Smooth muscle cell (in vitro differentiated cells): ENCODE results near the gene MBP. TPM values are rescaled to one million over a fixed set of nuclear protein-coding genes. Genes with fewer than 3 reads are reported as not detected.
"Not testable (repeated sequence)": the region's sequence is repeated elsewhere in the genome, so short reads cannot be mapped to it uniquely, and the experiment has no call there.

Source experiments
- DNase-seq: peaks from one replicate; lab custom pipeline; 2025; ENCODE audit not compliant: unreplicated experiment; lab: John Stamatoyannopoulos, UW
- H2AFZ ChIP-seq: fragments of 200-600 bp; sonication (generic); 2 replicates; pipeline ENCODE4 v1.6.0; 2016; ENCODE audit warnings: antibody characterized with exemption, low read depth, mild to moderate bottlenecking
- H3F3A ChIP-seq: fragments of 200-600 bp; sonication (generic); 2 replicates; pipeline ENCODE4 v1.6.0; 2017; ENCODE audit warnings: antibody characterized with exemption, low read depth
- H3K27ac ChIP-seq: fragments of 200-600 bp; sonication (generic); 2 replicates; pipeline ENCODE4 v1.5.1; 2016; ENCODE audit warnings: low read depth, mild to moderate bottlenecking
- H3K27me3 ChIP-seq: fragments of 200-600 bp; sonication (generic); 2 replicates; pipeline ENCODE4 v1.6.1; 2016; ENCODE audit warnings: low read depth, mild to moderate bottlenecking
- H3K36me3 ChIP-seq: fragments of 200-600 bp; sonication (generic); 2 replicates; pipeline ENCODE4 v1.5.1; 2016; ENCODE audit warnings: low read depth
- H3K4me1 ChIP-seq: fragments of 200-600 bp; sonication (generic); 2 replicates; pipeline ENCODE4 v1.5.1; 2016; ENCODE audit warnings: low read depth
- H3K4me2 ChIP-seq: fragments of 200-600 bp; sonication (generic); 2 replicates; pipeline ENCODE4 v1.6.0; 2016; ENCODE audit warnings: mild to moderate bottlenecking
- H3K4me3 ChIP-seq: fragments of 200-600 bp; sonication (generic); 2 replicates; pipeline ENCODE4 v1.5.1; 2016; ENCODE audit warnings: mild to moderate bottlenecking
- H3K79me2 ChIP-seq: fragments of 200-600 bp; sonication (generic); 2 replicates; pipeline ENCODE4 v1.6.0; 2016; ENCODE audit warnings: low read depth, mild to moderate bottlenecking
- H3K9ac ChIP-seq: fragments of 200-600 bp; sonication (generic); 2 replicates; pipeline ENCODE4 v1.6.0; 2016; ENCODE audit warnings: low read depth
- H3K9me3 ChIP-seq: fragments of 200-600 bp; sonication (generic); replicated peaks from 2 replicates; pipeline ENCODE4 v1.5.1; 2016; ENCODE audit warnings: low read depth
- H4K20me1 ChIP-seq: fragments of 200-600 bp; sonication (generic); 2 replicates; pipeline ENCODE4 v1.6.0; 2016; ENCODE audit warnings: low read depth
- CTCF ChIP-seq: fragments of 200-600 bp; sonication (generic); IDR thresholded peaks from 2 replicates; pipeline ENCODE4 v1.5.1; 2017; ENCODE audit warnings: borderline replicate concordance, mild to moderate bottlenecking, antibody characterized with exemption; ENCODE audit not compliant: insufficient read depth, poor library complexity, severe bottlenecking
- WGBS: methylation state at CpG from one replicate; pipeline ENCODE4 v1.1.7; 2016; ENCODE audit warnings: low lambda C conversion rate; 5-methylcytosine and 5-hydroxymethylcytosine counted together
- polyA plus RNA-seq: library from polyadenylated mRNA; unstranded; fragments of >200 nt; fragmentation: Nextera tagmentation; extraction: Ambion mirVana; gene quantifications from 2 replicates; pipeline ENCODE4 v1.2.1, GENCODE V29; 2016
- total RNA-seq: library from RNA; depleted of rRNA; stranded (reverse); fragments of >200 nt; gene quantifications from 2 replicates; pipeline ENCODE4 v1.2.3, GENCODE V29; 2014

Gene MBP
- total and polyA plus RNA-seq, 2 experiments from 2014 or later: 1.4 to 5.1 TPM

GRCh38 chr18:76970770-76971559, 161.6 kb downstream of the MBP start:
- Histone ChIP-seq H3K27ac (no peak overlapping the region), H3K4me2 (no peak overlapping the region), H3K9me3 (no peaks in the 10 kb centered on the region), H3K79me2 (peaks cover 8% of the 10 kb centered on the region), H4K20me1 (peaks cover 3% of the 10 kb centered on the region), H3K36me3 (no peaks in the 10 kb centered on the region), H3K9ac (no peak overlapping the region), H3K4me3 (no peak overlapping the region), H3K4me1 (peaks cover 7% of the 10 kb centered on the region), H2AFZ (no peak overlapping the region), H3F3A (no peaks in the 10 kb centered on the region), H3K27me3 (no peaks in the 10 kb centered on the region)
- no peak for TF ChIP-seq CTCF
- WGBS: 82% methylated on average over 11 of the region's 11 CpGs
- DNase-seq: no peak

- WGBS: 48% methylated on average over 17 of the region's 17 CpGs
- TF ChIP-seq CTCF: no peak
- peaks cover 25% of the 10 kb centered on the region for H4K20me1 ChIP-seq
- no peak overlapping the region for H3K4me3 ChIP-seq
- H3K79me2 ChIP-seq: peaks cover 29% of the 10 kb centered on the region
- H3K9me3 ChIP-seq: no peaks in the 10 kb centered on the region
- H3K27ac ChIP-seq: no peak overlapping the region
- H2AFZ ChIP-seq: no peak overlapping the region
- no peak for DNase-seq
- no peaks in the 10 kb centered on the region for H3F3A ChIP-seq
- H3K4me2 ChIP-seq: no peak overlapping the region
- no peaks in the 10 kb centered on the region for H3K27me3 ChIP-seq
- peaks cover 7% of the 10 kb centered on the region for H3K4me1 ChIP-seq
- peaks cover 6% of the 10 kb centered on the region for H3K36me3 ChIP-seq
- no peak overlapping the region for H3K9ac ChIP-seq
Measured at GRCh38 chr18:76967721-76968472, 164.7 kb downstream of the MBP start.

GRCh38 chr18:76967299-76967698, 165.3 kb downstream of the MBP start:
- not testable (repeated sequence) for H3K4me3 ChIP-seq, H3F3A ChIP-seq, H3K36me3 ChIP-seq, H3K27ac ChIP-seq, DNase-seq, H3K9ac ChIP-seq, H3K27me3 ChIP-seq, H2AFZ ChIP-seq, H3K4me2 ChIP-seq, H3K9me3 ChIP-seq, H3K4me1 ChIP-seq
- Histone ChIP-seq H3K79me2 (peaks cover 33% of the 10 kb centered on the region), H4K20me1 (peaks cover 26% of the 10 kb centered on the region)

GRCh38 chr18:76965555-76966151, 166.9 kb downstream of the MBP start:
- not testable (repeated sequence) for DNase-seq, H3K9ac ChIP-seq, H3K4me2 ChIP-seq, H3K4me3 ChIP-seq, H3K27me3 ChIP-seq, H2AFZ ChIP-seq, H3K27ac ChIP-seq, H3F3A ChIP-seq, H3K9me3 ChIP-seq, H3K4me1 ChIP-seq, H3K36me3 ChIP-seq
- Histone ChIP-seq H4K20me1 (peaks cover 26% of the 10 kb centered on the region), H3K79me2 (peaks cover 38% of the 10 kb centered on the region)
- 96% methylated on average over 11 of the region's 11 CpGs for WGBS
